ENCODE results near the gene CAPN14.

CAPN14 gene

GRCh38 chr2:31222071-31222470 is 4.8 kb upstream of the CAPN14 start:
- TF ChIP-seq POLR2AphosphoS5 (IDR thresholded peaks at IDR 0.05; ENCODE audit: low read depth) (no peak), GABPA (IDR thresholded peaks at IDR 0.05; ENCODE audit: low read depth) (no peak), SPI1 (IDR thresholded peaks at IDR 0.05; ENCODE audit: borderline replicate concordance, low read depth) (no peak)
- TF ChIP-seq, protein P1, sequence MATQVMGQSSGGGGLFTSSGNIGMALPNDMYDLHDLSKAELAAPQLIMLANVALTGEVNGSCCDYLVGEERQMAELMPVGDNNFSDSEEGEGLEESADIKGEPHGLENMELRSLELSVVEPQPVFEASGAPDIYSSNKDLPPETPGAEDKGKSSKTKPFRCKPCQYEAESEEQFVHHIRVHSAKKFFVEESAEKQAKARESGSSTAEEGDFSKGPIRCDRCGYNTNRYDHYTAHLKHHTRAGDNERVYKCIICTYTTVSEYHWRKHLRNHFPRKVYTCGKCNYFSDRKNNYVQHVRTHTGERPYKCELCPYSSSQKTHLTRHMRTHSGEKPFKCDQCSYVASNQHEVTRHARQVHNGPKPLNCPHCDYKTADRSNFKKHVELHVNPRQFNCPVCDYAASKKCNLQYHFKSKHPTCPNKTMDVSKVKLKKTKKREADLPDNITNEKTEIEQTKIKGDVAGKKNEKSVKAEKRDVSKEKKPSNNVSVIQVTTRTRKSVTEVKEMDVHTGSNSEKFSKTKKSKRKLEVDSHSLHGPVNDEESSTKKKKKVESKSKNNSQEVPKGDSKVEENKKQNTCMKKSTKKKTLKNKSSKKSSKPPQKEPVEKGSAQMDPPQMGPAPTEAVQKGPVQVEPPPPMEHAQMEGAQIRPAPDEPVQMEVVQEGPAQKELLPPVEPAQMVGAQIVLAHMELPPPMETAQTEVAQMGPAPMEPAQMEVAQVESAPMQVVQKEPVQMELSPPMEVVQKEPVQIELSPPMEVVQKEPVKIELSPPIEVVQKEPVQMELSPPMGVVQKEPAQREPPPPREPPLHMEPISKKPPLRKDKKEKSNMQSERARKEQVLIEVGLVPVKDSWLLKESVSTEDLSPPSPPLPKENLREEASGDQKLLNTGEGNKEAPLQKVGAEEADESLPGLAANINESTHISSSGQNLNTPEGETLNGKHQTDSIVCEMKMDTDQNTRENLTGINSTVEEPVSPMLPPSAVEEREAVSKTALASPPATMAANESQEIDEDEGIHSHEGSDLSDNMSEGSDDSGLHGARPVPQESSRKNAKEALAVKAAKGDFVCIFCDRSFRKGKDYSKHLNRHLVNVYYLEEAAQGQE (IDR thresholded peaks at IDR 0.05; ENCODE audit: insufficient replicate concordance, low read depth): no peak
- TF ChIP-seq, protein P2, sequence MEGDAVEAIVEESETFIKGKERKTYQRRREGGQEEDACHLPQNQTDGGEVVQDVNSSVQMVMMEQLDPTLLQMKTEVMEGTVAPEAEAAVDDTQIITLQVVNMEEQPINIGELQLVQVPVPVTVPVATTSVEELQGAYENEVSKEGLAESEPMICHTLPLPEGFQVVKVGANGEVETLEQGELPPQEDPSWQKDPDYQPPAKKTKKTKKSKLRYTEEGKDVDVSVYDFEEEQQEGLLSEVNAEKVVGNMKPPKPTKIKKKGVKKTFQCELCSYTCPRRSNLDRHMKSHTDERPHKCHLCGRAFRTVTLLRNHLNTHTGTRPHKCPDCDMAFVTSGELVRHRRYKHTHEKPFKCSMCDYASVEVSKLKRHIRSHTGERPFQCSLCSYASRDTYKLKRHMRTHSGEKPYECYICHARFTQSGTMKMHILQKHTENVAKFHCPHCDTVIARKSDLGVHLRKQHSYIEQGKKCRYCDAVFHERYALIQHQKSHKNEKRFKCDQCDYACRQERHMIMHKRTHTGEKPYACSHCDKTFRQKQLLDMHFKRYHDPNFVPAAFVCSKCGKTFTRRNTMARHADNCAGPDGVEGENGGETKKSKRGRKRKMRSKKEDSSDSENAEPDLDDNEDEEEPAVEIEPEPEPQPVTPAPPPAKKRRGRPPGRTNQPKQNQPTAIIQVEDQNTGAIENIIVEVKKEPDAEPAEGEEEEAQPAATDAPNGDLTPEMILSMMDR (IDR thresholded peaks at IDR 0.05; ENCODE audit: insufficient read depth, low read length): no peak
- Histone ChIP-seq H3K4me3 (replicated peaks; ENCODE audit: insufficient read depth, low read length) (no peak overlapping the region), H3K27me3 (ENCODE audit: insufficient read depth, poor library complexity, severe bottlenecking) (peaks cover 5% of the 10 kb centered on the region), H3K27ac (replicated peaks) (no peak overlapping the region)
- DNase-seq (ENCODE audit: low read depth in 1 of 2, low spot score in 1 of 2): no peak

DNA sequence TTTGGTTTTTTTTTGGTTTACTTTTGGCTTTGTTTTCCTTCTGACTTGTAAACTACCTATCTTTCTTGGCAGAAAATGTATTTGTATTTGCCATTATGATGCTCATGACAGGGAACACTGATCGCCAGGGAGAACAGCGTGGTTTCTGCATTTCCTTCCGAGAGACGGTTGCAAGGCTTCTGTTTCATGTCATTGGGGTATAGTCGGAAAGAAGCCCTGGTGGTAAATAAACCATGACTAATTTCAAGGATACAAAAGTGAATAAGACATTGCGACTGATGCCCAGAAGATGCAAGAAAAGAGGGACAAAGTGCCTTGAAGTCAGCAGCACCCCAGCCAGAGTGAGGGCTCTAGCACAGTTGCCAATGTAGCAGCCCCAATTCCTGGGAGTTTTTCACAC is 4.2 kb upstream of the CAPN14 start:
- Histone ChIP-seq H3K27ac (replicated peaks) (no peak overlapping the region), H3K27me3 (ENCODE audit: insufficient read depth, poor library complexity, severe bottlenecking) (peaks cover 5% of the 10 kb centered on the region), H3K4me3 (replicated peaks; ENCODE audit: insufficient read depth, low read length) (no peak overlapping the region)
- no peak for DNase-seq (ENCODE audit: low read depth in 1 of 2, low spot score in 1 of 2)
- TF ChIP-seq GABPA (IDR thresholded peaks at IDR 0.05; ENCODE audit: low read depth): no peak
- TF ChIP-seq POLR2AphosphoS5 (IDR thresholded peaks at IDR 0.05; ENCODE audit: low read depth): no peak
- TF ChIP-seq, protein P1 (IDR thresholded peaks at IDR 0.05; ENCODE audit: insufficient replicate concordance, low read depth): no peak

DNA sequence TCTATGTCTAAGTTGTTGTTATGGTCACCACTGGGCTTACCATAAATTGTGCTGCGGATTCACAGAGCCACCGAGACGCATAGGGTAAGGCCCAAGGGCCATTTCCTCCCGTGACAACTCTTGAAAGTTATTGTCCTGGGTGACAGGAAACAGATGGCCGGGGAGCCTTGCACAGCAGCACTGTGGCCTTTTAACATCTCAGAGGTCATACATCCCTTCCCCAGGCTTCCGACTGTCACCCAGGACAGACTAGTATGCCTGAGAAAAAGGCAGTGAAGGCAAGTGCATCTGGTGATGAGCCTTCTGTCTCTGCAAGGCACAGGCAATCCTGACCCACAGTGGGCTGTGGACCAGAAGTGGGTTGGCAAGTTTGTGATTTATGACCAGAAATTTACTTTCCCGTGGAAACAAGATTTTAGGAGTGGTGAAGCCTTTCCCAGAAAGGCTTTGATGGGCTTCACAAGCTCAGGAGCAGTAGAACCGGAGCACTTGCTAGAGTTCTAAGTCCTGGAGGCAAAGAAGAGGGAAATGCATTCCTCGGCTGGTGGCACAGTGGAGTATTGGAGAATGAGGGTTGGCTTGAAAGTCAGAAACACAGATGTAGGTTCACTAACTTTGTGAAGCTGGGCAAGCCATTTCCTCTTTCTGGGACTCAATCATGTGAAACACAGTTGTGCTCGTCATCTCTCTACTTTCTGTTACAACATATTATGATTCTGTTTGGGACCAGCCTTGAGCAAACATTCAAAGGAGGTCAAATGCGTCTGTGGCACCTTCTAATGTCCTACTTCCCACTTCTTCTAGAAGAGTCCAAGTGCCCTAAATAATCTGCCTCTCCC is 2.0 kb upstream of the CAPN14 start:
- Histone ChIP-seq H3K27ac (replicated peaks) (no peak overlapping the region), H3K27me3 (ENCODE audit: insufficient read depth, poor library complexity, severe bottlenecking) (peaks cover 5% of the 10 kb centered on the region), H3K4me3 (replicated peaks; ENCODE audit: insufficient read depth, low read length) (no peak overlapping the region)
- DNase-seq (ENCODE audit: low read depth in 1 of 2, low spot score in 1 of 2): peak in 1 of 2 experiments; percentile 53
- TF ChIP-seq SPI1 (IDR thresholded peaks at IDR 0.05; ENCODE audit: borderline replicate concordance, low read depth) (peak; percentile 82), GABPA (IDR thresholded peaks at IDR 0.05; ENCODE audit: low read depth) (no peak), POLR2AphosphoS5 (IDR thresholded peaks at IDR 0.05; ENCODE audit: low read depth) (no peak)
- TF ChIP-seq, protein P1 (IDR thresholded peaks at IDR 0.05; ENCODE audit: insufficient replicate concordance, low read depth): no peak
- TF ChIP-seq, protein P2 (IDR thresholded peaks at IDR 0.05; ENCODE audit: insufficient read depth, low read length): no peak
